GM21717 (cell line): ENCODE data around the gene POLA1.
"Not testable (repeated sequence)": the region's sequence is repeated elsewhere in the genome, so short reads cannot be mapped to it uniquely, and the experiment has no call there.

ENCODE experiments used
- ATAC-seq: cut with Tn5 transposase; IDR thresholded peaks from one replicate; pipeline ENCODE4 v1.9.1; 2021; ENCODE audit warnings: mild to moderate bottlenecking, moderate library complexity; ENCODE audit not compliant: unreplicated experiment

The POLA1 gene

GRCh38 chrX:24693453-24694202, at the start of gene POLA1:
TSS of gene POLA1 (plus strand) at chrX:24693918. CDS start at chrX:24693962, 44 bp downstream.
- ATAC-seq, result peak; percentile 91

- ATAC-seq, result no peak
Observed at GRCh38 chrX:24646006-24646405, 47.7 kb upstream of the POLA1 start.

GRCh38 chrX:24646745-24647182, 47.0 kb upstream of the POLA1 start:
- ATAC-seq, result peak; percentile 15

- ATAC-seq, result peak; percentile 94
Observed at GRCh38 chrX:24647257-24648058, 46.3 kb upstream of the POLA1 start, which contains the start of gene PCYT1B. TSS of gene PCYT1B (minus strand) at chrX:24647347. CDS start at chrX:24647105, 242 bp downstream.

- ATAC-seq, result no peak
Observed at GRCh38 chrX:24648495-24648894, 45.2 kb upstream of the POLA1 start.

GRCh38 chrX:24651783-24652182, 41.9 kb upstream of the POLA1 start:
- no peak for ATAC-seq

GRCh38 chrX:24655679-24656078, 38.0 kb upstream of the POLA1 start:
- not testable (repeated sequence) for ATAC-seq

GRCh38 chrX:24657671-24658386, 35.9 kb upstream of the POLA1 start:
- no peak for ATAC-seq

GRCh38 chrX:24658421-24658820, 35.3 kb upstream of the POLA1 start:
- ATAC-seq, result no peak

- no peak for ATAC-seq
Observed at GRCh38 chrX:24659106-24659505, 34.6 kb upstream of the POLA1 start.

- ATAC-seq, result no peak
Observed at GRCh38 chrX:24659646-24660045, 34.1 kb upstream of the POLA1 start.

GRCh38 chrX:24661292-24661691, 32.4 kb upstream of the POLA1 start:
- no peak for ATAC-seq

GRCh38 chrX:24662352-24662751, 31.4 kb upstream of the POLA1 start:
- no peak for ATAC-seq

- no peak for ATAC-seq
Observed at GRCh38 chrX:24668111-24668510, 25.6 kb upstream of the POLA1 start.

- ATAC-seq, result no peak
Observed at GRCh38 chrX:24672701-24673190, 21.0 kb upstream of the POLA1 start.

- ATAC-seq, result no peak
Observed at GRCh38 chrX:24673424-24673823, 20.3 kb upstream of the POLA1 start.

- no peak for ATAC-seq
Observed at GRCh38 chrX:24676403-24677024, 17.2 kb upstream of the POLA1 start.

GRCh38 chrX:24682739-24683432, 10.8 kb upstream of the POLA1 start:
- ATAC-seq, result no peak

- ATAC-seq, result no peak
Observed at GRCh38 chrX:24684048-24684447, 9.7 kb upstream of the POLA1 start.

- no peak for ATAC-seq
Observed at GRCh38 chrX:24692305-24692704, 1.4 kb upstream of the POLA1 start.
